KBM-7 (cell line): ENCODE data around the gene DKK3.

ENCODE experiments used
- DNase-seq: peaks from one replicate; pipeline ENCODE4 v3.0.0-alpha.2; 2015
- in situ Hi-C: fragments of 300-500 bp; cut with MboI; formaldehyde crosslinking; loops from 2 replicates; pipeline ENCODE4 v1.14.3; 2020; ENCODE audit warnings: low sequenced_read_pairs, low pct_unique_long_range_greater_than_20kb, mixed read lengths

The DKK3 gene

GRCh38 chr11:11987503-11988022, 20.9 kb downstream of the DKK3 start:
- no peak for DNase-seq
- in situ Hi-C loops: no loop called here

GRCh38 chr11:11985954-11986949, 22.2 kb downstream of the DKK3 start:
- in situ Hi-C loops: no loop called here
- no peak for DNase-seq

- in situ Hi-C loops: no loop called here
- DNase-seq: no peak
These were observed 23.3 kb downstream of the DKK3 start for GRCh38 chr11:11985016-11985715.

GRCh38 chr11:11984563-11984962, 23.9 kb downstream of the DKK3 start:
- in situ Hi-C loops: no loop called here
- DNase-seq: no peak

GRCh38 chr11:11983427-11983826, 25.0 kb downstream of the DKK3 start:
- DNase-seq: no peak
- in situ Hi-C loops: no loop called here

- no peak for DNase-seq
- in situ Hi-C loops: no loop called here
These were observed 25.5 kb downstream of the DKK3 start for GRCh38 chr11:11982975-11983374.

GRCh38 chr11:11982461-11982860, 26.0 kb downstream of the DKK3 start:
- in situ Hi-C loops: no loop called here
- no peak for DNase-seq

- in situ Hi-C loops: no loop called here
- DNase-seq: no peak
These were observed 26.6 kb downstream of the DKK3 start for GRCh38 chr11:11981840-11982239.

GRCh38 chr11:11981364-11981763, 27.1 kb downstream of the DKK3 start:
- in situ Hi-C loops: no loop called here
- DNase-seq: no peak

GRCh38 chr11:11980841-11981308, 27.6 kb downstream of the DKK3 start:
- in situ Hi-C loops: no loop called here
- no peak for DNase-seq

- DNase-seq: no peak
- in situ Hi-C loops: no loop called here
These were observed 28.2 kb downstream of the DKK3 start for GRCh38 chr11:11980200-11980599.

GRCh38 chr11:11979488-11980117, 28.8 kb downstream of the DKK3 start:
- in situ Hi-C loops: no loop called here
- no peak for DNase-seq

GRCh38 chr11:11978792-11979487, 29.5 kb downstream of the DKK3 start:
- no peak for DNase-seq
- in situ Hi-C loops: no loop called here

- in situ Hi-C loops: no loop called here
- DNase-seq: no peak
These were observed 30.3 kb downstream of the DKK3 start for GRCh38 chr11:11978098-11978637.

- no peak for DNase-seq
- in situ Hi-C loops: no loop called here
These were observed 31.1 kb downstream of the DKK3 start for GRCh38 chr11:11977206-11977938.

GRCh38 chr11:11976481-11977127, 31.8 kb downstream of the DKK3 start:
- DNase-seq: no peak

GRCh38 chr11:11975201-11976092, 33.0 kb downstream of the DKK3 start:
- in situ Hi-C loops: no loop called here
- no peak for DNase-seq

More at GRCh38 chr11:11976481-11977127, 31.8 kb downstream of the DKK3 start:
- in situ Hi-C loops: no loop called here
